IMR-90 (cell line): Measurements from ENCODE around the gene MSMP. TPM values are rescaled to one million over a fixed set of nuclear protein-coding genes. Genes with fewer than 3 reads are reported as not detected.

ENCODE experiments used
- ATAC-seq: fragments of 200-7000 bp; cut with Tn5 transposase; 2 replicates; pipeline ENCODE4 v1.9.1; 2020; ENCODE audit warnings: low read depth, mild to moderate bottlenecking, moderate library complexity
- BruUV-seq: library from RNA; stranded (reverse); fragments of 400-500 nt; replicated peaks from 2 replicates; lab custom pipeline; 2021; lab: Mats Ljungman, UMichigan
- CTCF ChIA-PET: fragments of 300-600 bp; formaldehyde crosslinking; extraction: SDS; loops from one replicate; lab custom pipeline; 2021; ENCODE audit warnings: antibody characterized with exemption; lab: Yijun Ruan, JAX
- POLR2A ChIA-PET: fragments of 300-600 bp; sonication (Branson Sonifier 250); formaldehyde crosslinking; loops from one replicate; lab custom pipeline; 2022; ENCODE audit warnings: antibody characterized with exemption; ENCODE audit not compliant: unreplicated experiment; lab: Charles Lee
- DNase-seq: peaks from one replicate; pipeline ENCODE4 v3.0.0; 2013
- H2AFZ ChIP-seq: replicated peaks from 2 replicates; pipeline ENCODE3; 2013; ENCODE audit warnings: low read length, mild to moderate bottlenecking; ENCODE audit not compliant: poor library complexity
- H2AK5ac ChIP-seq: 2 replicates; pipeline ENCODE4 v1.6.1; 2013; ENCODE audit warnings: low read depth, low read length, inconsistent platforms
- H2AK9ac ChIP-seq: replicated peaks from 2 replicates; pipeline ENCODE3; 2013; ENCODE audit warnings: mild to moderate bottlenecking, low read depth, low read length, moderate library complexity; ENCODE audit not compliant: poor library complexity
- H2BK120ac ChIP-seq: 2 replicates; pipeline ENCODE4 v1.6.1; 2013; ENCODE audit warnings: low read depth, low read length, inconsistent platforms
- H2BK15ac ChIP-seq: 3 replicates; pipeline ENCODE4 v1.6.1; 2013; ENCODE audit warnings: low read depth, low read length, inconsistent platforms
- H2BK20ac ChIP-seq: 2 replicates; pipeline ENCODE4 v1.6.1; 2013; ENCODE audit warnings: low read depth, mild to moderate bottlenecking, inconsistent platforms, low read length, moderate library complexity
- H2BK5ac ChIP-seq: 2 replicates; pipeline ENCODE4 v1.6.1; 2013; ENCODE audit warnings: mild to moderate bottlenecking, low read depth, low read length, inconsistent platforms; ENCODE audit not compliant: poor library complexity, severe bottlenecking
- H3K14ac ChIP-seq: replicated peaks from 2 replicates; pipeline ENCODE4 v1.6.1; 2013; ENCODE audit warnings: low read depth, low read length, inconsistent platforms
- H3K18ac ChIP-seq: 2 replicates; pipeline ENCODE4 v1.6.1; 2013; ENCODE audit warnings: low read depth, low read length, control low read depth
- H3K23ac ChIP-seq: 2 replicates; pipeline ENCODE4 v1.6.1; 2013; ENCODE audit warnings: low read depth, low read length, inconsistent platforms
- H3K27ac ChIP-seq: 2 replicates; pipeline ENCODE4 v1.5.1; 2013; ENCODE audit warnings: mild to moderate bottlenecking, control low read depth, low read length; ENCODE audit not compliant: insufficient read depth
- H3K27me3 ChIP-seq: 2 replicates; pipeline ENCODE4 v1.6.1; 2013; ENCODE audit warnings: low read length; ENCODE audit not compliant: control insufficient read depth, insufficient read depth
- H3K36me3 ChIP-seq: 2 replicates; pipeline ENCODE4 v1.6.1; 2013; ENCODE audit warnings: low read length, mixed read lengths; ENCODE audit not compliant: control insufficient read depth, insufficient read depth
- H3K4ac ChIP-seq: 2 replicates; pipeline ENCODE4 v1.6.1; 2013; ENCODE audit warnings: low read depth, low read length, inconsistent platforms
- H3K4me1 ChIP-seq: 2 replicates; pipeline ENCODE4 v1.6.1; 2013; ENCODE audit warnings: low read length, mixed read lengths; ENCODE audit not compliant: control insufficient read depth, insufficient read depth
- H3K4me2 ChIP-seq: 2 replicates; pipeline ENCODE4 v1.6.1; 2013; ENCODE audit warnings: low read depth, mild to moderate bottlenecking, control low read depth, low read length, moderate library complexity
- H3K4me3 ChIP-seq: 2 replicates; pipeline ENCODE4 v1.5.1; 2013; ENCODE audit warnings: low read depth, mild to moderate bottlenecking, control low read depth, low read length, moderate library complexity; ENCODE audit not compliant: insufficient read depth
- H3K56ac ChIP-seq: 2 replicates; pipeline ENCODE4 v1.6.1; 2013; ENCODE audit warnings: low read length, inconsistent platforms; ENCODE audit not compliant: insufficient read depth; ENCODE audit errors: extremely low read depth
- H3K79me1 ChIP-seq, 2 experiments: 2 replicates each; pipeline ENCODE4 v1.6.1; 2013; ENCODE audit warnings: low read length in 2 of 2, inconsistent platforms in 1 of 2, low read depth in 1 of 2
- H3K9ac ChIP-seq: 2 replicates; pipeline ENCODE4 v1.6.1; 2013; ENCODE audit warnings: low read depth, low read length, control low read depth
- H3K9me1 ChIP-seq: 2 replicates; pipeline ENCODE4 v1.6.1; 2013; ENCODE audit warnings: low read length, inconsistent platforms; ENCODE audit not compliant: insufficient read depth
- H3K9me3 ChIP-seq: 2 replicates; pipeline ENCODE4 v1.6.1; 2013; ENCODE audit warnings: low read length; ENCODE audit not compliant: control insufficient read depth, insufficient read depth
- H4K20me1 ChIP-seq: 2 replicates; pipeline ENCODE4 v1.6.1; 2013; ENCODE audit warnings: low read length, inconsistent platforms; ENCODE audit not compliant: insufficient read depth
- H4K5ac ChIP-seq: 2 replicates; pipeline ENCODE4 v1.6.1; 2013; ENCODE audit warnings: mild to moderate bottlenecking, low read depth, low read length, control low read depth
- H4K8ac ChIP-seq, 2 experiments: 2 replicates each; pipeline ENCODE4 v1.6.1; 2013; ENCODE audit warnings: low read depth in 2 of 2, low read length in 2 of 2, control low read depth in 1 of 2, inconsistent platforms in 1 of 2
- H4K91ac ChIP-seq: 2 replicates; pipeline ENCODE4 v1.6.1; 2013; ENCODE audit warnings: low read depth, low read length, inconsistent platforms; ENCODE audit not compliant: insufficient read depth
- BHLHE40 ChIP-seq: fragments of 150-350 bp; IDR thresholded peaks from 2 replicates; pipeline ENCODE4 v1.6.1; 2016; ENCODE audit warnings: mild to moderate bottlenecking, low read depth, low read length
- CEBPB ChIP-seq: IDR thresholded peaks from 2 replicates; pipeline ENCODE4 v1.6.1; 2012; ENCODE audit warnings: low read depth, low read length, improper control_type of control experiment
- CHD1 ChIP-seq: IDR thresholded peaks from 2 replicates; pipeline ENCODE4 v1.6.1; 2012; ENCODE audit warnings: low read depth, low read length, improper control_type of control experiment
- FOS ChIP-seq: fragments of 150-350 bp; IDR thresholded peaks from 2 replicates; pipeline ENCODE4 v1.6.1; 2016; ENCODE audit warnings: low read depth, low read length
- MAFK ChIP-seq: IDR thresholded peaks from 2 replicates; pipeline ENCODE4 v1.6.1; 2012; ENCODE audit warnings: low read depth, low read length, improper control_type of control experiment
- MAZ ChIP-seq: IDR thresholded peaks from 2 replicates; pipeline ENCODE4 v1.6.1; 2012; ENCODE audit warnings: low read depth, mild to moderate bottlenecking, low read length, improper control_type of control experiment, moderate library complexity, borderline replicate concordance
- MXI1 ChIP-seq: IDR thresholded peaks from 2 replicates; pipeline ENCODE4 v1.6.1; 2012; ENCODE audit warnings: low read depth, mild to moderate bottlenecking, low read length, moderate library complexity, borderline replicate concordance
- NFE2L2 ChIP-seq: fragments of 150-350 bp; IDR thresholded peaks from 2 replicates; pipeline ENCODE4 v1.6.1; 2016; ENCODE audit warnings: low read depth, mild to moderate bottlenecking, low read length
- POLR2A ChIP-seq: IDR thresholded peaks from 2 replicates; pipeline ENCODE4 v1.6.1; 2012; ENCODE audit warnings: mild to moderate bottlenecking, low read depth, low read length
- RCOR1 ChIP-seq: IDR thresholded peaks from 2 replicates; pipeline ENCODE4 v1.6.1; 2012; ENCODE audit warnings: mild to moderate bottlenecking, low read length, improper control_type of control experiment; ENCODE audit not compliant: insufficient replicate concordance
- RFX5 ChIP-seq: IDR thresholded peaks from 2 replicates; pipeline ENCODE4 v1.8.0; 2012; ENCODE audit warnings: low read depth, mild to moderate bottlenecking, low read length, moderate library complexity
- SMC3 ChIP-seq: fragments of 150-350 bp; IDR thresholded peaks from 2 replicates; pipeline ENCODE4 v1.6.1; 2016; ENCODE audit warnings: low read depth, mild to moderate bottlenecking, antibody characterized with exemption, low read length, moderate library complexity
- WGBS, 2 experiments: methylation state at CpG; one replicate each; pipeline versions ENCODE4 v1.1.5 to v1.1.7; 2013; ENCODE audit warnings: missing lambda C conversion rate in 2 of 2; ENCODE audit not compliant: insufficient read length in 1 of 2; ENCODE audit errors: extremely low coverage in 2 of 2; 5-methylcytosine and 5-hydroxymethylcytosine counted together
- dilution Hi-C: fragments of 300-500 bp; cut with HindIII; formaldehyde crosslinking; loops from one replicate; pipeline ENCODE4 v1.14.3; 2018; ENCODE audit warnings: low sequenced_read_pairs; ENCODE audit not compliant: unreplicated experiment
- in situ Hi-C: fragments of 300-500 bp; cut with MboI; formaldehyde crosslinking; loops from 3 replicates; pipeline ENCODE4 v1.14.3; 2019; ENCODE audit warnings: low sequenced_read_pairs, inconsistent platforms, mixed read lengths
- intact Hi-C: fragments of 100-400 bp; cut with micrococcal nuclease; formaldehyde crosslinking; loops from 2 replicates; pipeline ENCODE4 v1.10.0; 2022
- polyA plus RNA-seq, 3 experiments: library from polyadenylated mRNA; depleted of rRNA; stranded (reverse); fragments of >200 nt; gene quantifications; 2 replicates each; pipeline ENCODE4 v1.2.3, GENCODE V29; 2012; ENCODE audit warnings: low replicate concordance in 1 of 3
- total RNA-seq: library from RNA; depleted of rRNA; stranded (reverse); fragments of >200 nt; gene quantifications from 2 replicates; pipeline ENCODE4 v1.2.3, GENCODE V29; 2012
- TF ChIP-seq, protein P1 (sequence below): conservative IDR thresholded peaks from 2 replicates; pipeline ENCODE4 v1.5.1; 2012; ENCODE audit warnings: mild to moderate bottlenecking, low read depth, low read length, improper control_type of control experiment
- TF ChIP-seq, protein P2 (sequence below): fragments of 150-350 bp; IDR thresholded peaks from 2 replicates; pipeline ENCODE4 v1.6.1; 2017; ENCODE audit warnings: mild to moderate bottlenecking, antibody characterized with exemption, low read length, low read depth
- TF ChIP-seq, protein P3 (sequence below): fragments of 150-350 bp; IDR thresholded peaks from 2 replicates; pipeline ENCODE4 v1.6.1; 2016; ENCODE audit warnings: low read depth, mild to moderate bottlenecking, low read length, moderate library complexity, borderline replicate concordance

MSMP gene
- total and polyA plus RNA-seq, 2 of the 4 experiments (the other 2 are of a cell fraction): not detected

DNA sequence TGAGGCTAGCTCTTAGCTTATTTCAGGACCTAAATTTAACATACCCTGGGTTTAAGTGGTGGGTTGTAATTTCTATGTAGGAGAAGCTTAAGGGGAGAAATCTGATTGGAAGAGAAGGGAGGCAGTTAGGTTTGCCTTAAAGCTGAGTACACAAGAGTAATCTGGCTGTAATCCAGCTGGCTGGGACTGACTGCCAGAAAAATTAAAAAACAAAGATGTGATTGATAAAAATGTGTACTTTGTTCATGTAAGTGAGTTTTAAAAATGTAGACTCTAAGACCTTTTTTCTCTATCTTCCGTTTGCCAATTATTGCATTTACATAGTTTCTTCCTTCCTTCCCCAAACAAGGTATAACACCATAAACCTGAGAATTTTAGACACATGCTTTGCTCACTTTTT lies 17.5 kb upstream of the MSMP start:
- Histone ChIP-seq H3K4me3 (no peak overlapping the region), H3K9me1 (no peaks in the 10 kb centered on the region), H2BK5ac (no peak overlapping the region), H2AFZ (no peak overlapping the region), H2AK5ac (no peak overlapping the region), H3K36me3 (no peaks in the 10 kb centered on the region), H3K18ac (no peak overlapping the region), H2AK9ac (no peak overlapping the region), H3K27me3 (peaks cover 28% of the 10 kb centered on the region), H2BK120ac (no peak overlapping the region), H4K91ac (no peak overlapping the region), H2BK15ac (no peak overlapping the region), H3K9ac (no peak overlapping the region), H3K9me3 (no peaks in the 10 kb centered on the region), H4K8ac (no peak overlapping the region), H2BK20ac (no peak overlapping the region), H4K5ac (no peak overlapping the region), H3K23ac (no peak overlapping the region), H4K20me1 (no peaks in the 10 kb centered on the region), H3K4me1 (peaks cover 1% of the 10 kb centered on the region; the same call in 1 of the 2 replicates), H3K4ac (no peak overlapping the region), H3K27ac (no peak overlapping the region), H3K79me1 (no peaks in the 10 kb centered on the region), H3K4me2 (no peak overlapping the region), H3K56ac (no peak overlapping the region), H3K14ac (no peak overlapping the region)
- BruUV-seq: no TSS peak
- ATAC-seq (peak; percentile 32; the same call in 1 of the 2 replicates), DNase-seq (no peak)
- dilution Hi-C loops (no loop called here), intact Hi-C loops (no loop called here), in situ Hi-C loops (no loop called here)
- CTCF ChIA-PET: interaction anchor here (1.0 kb wide), 1 partner anchor 18 kb away, joined by 3 read pairs; no protein-coding TSS in a partner anchor
- POLR2A ChIA-PET: no interaction called here
- WGBS, 2 experiments: no CpG with 5 or more reads among the region's 1 CpG
- TF ChIP-seq SMC3 (no peak), NFE2L2 (no peak), CHD1 (no peak), RCOR1 (no peak), BHLHE40 (no peak), POLR2A (no peak), MAZ (no peak), MAFK (no peak), CEBPB (no peak), FOS (no peak), RFX5 (no peak), MXI1 (no peak)
- TF ChIP-seq, protein P1, sequence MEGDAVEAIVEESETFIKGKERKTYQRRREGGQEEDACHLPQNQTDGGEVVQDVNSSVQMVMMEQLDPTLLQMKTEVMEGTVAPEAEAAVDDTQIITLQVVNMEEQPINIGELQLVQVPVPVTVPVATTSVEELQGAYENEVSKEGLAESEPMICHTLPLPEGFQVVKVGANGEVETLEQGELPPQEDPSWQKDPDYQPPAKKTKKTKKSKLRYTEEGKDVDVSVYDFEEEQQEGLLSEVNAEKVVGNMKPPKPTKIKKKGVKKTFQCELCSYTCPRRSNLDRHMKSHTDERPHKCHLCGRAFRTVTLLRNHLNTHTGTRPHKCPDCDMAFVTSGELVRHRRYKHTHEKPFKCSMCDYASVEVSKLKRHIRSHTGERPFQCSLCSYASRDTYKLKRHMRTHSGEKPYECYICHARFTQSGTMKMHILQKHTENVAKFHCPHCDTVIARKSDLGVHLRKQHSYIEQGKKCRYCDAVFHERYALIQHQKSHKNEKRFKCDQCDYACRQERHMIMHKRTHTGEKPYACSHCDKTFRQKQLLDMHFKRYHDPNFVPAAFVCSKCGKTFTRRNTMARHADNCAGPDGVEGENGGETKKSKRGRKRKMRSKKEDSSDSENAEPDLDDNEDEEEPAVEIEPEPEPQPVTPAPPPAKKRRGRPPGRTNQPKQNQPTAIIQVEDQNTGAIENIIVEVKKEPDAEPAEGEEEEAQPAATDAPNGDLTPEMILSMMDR: no peak
- TF ChIP-seq, protein P2, sequence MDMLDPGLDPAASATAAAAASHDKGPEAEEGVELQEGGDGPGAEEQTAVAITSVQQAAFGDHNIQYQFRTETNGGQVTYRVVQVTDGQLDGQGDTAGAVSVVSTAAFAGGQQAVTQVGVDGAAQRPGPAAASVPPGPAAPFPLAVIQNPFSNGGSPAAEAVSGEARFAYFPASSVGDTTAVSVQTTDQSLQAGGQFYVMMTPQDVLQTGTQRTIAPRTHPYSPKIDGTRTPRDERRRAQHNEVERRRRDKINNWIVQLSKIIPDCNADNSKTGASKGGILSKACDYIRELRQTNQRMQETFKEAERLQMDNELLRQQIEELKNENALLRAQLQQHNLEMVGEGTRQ: no peak
- TF ChIP-seq, protein P3, sequence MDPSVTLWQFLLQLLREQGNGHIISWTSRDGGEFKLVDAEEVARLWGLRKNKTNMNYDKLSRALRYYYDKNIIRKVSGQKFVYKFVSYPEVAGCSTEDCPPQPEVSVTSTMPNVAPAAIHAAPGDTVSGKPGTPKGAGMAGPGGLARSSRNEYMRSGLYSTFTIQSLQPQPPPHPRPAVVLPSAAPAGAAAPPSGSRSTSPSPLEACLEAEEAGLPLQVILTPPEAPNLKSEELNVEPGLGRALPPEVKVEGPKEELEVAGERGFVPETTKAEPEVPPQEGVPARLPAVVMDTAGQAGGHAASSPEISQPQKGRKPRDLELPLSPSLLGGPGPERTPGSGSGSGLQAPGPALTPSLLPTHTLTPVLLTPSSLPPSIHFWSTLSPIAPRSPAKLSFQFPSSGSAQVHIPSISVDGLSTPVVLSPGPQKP: no peak
